Tibial artery (tissue), 4 donors: ENCODE results near the gene ISYNA1.

Source experiments
- DNase-seq, 2 donors: peaks; one replicate each; pipeline ENCODE4 v3.0.0-alpha.2; 2019
- H3K27ac ChIP-seq, 2 donors: fragments of 200-600 bp; sonication (generic) in 1 of 2; 1 replicate in 1 of 2; 2 replicates in 1 of 2; pipeline ENCODE4 v1.5.1; 2018 to 2019; ENCODE audit warnings: mild to moderate bottlenecking in 1 of 2
- H3K27me3 ChIP-seq, 2 donors: fragments of 200-600 bp; sonication (generic) in 1 of 2; one replicate each; pipeline versions ENCODE4 v1.5.1 to v1.6.0; 2016 to 2019
- H3K36me3 ChIP-seq, 3 donors: fragments of 200-600 bp; sonication (generic) in 2 of 3; one replicate each; pipeline ENCODE4 v1.5.1; 2016 to 2019; ENCODE audit warnings: mild to moderate bottlenecking in 2 of 3
- H3K4me1 ChIP-seq, 4 donors: fragments of 200-600 bp; sonication (generic) in 2 of 4; 1 replicate in 3 of 4; 2 replicates in 1 of 4; pipeline ENCODE4 v1.5.1; 2016 to 2019
- H3K4me3 ChIP-seq, 2 donors: fragments of 200-600 bp; sonication (generic) in 1 of 2; 1 replicate in 1 of 2; 2 replicates in 1 of 2; pipeline ENCODE4 v1.5.1; 2018 to 2019; ENCODE audit warnings: mild to moderate bottlenecking in 2 of 2
- H3K9me3 ChIP-seq, 3 donors: fragments of 200-600 bp; sonication (generic) in 1 of 3; one replicate each; pipeline ENCODE4 v1.5.1; 2016 to 2019
- intact Hi-C: fragments of 100-400 bp; cut with DNase I; formaldehyde crosslinking; loops from one replicate; pipeline ENCODE4 v1.15.0; 2023; ENCODE audit warnings: low total_unique reads
- TF ChIP-seq, protein P1 (sequence below), 2 experiments: fragments of 200-600 bp in 1 of 2; fragments of 450-650 bp in 1 of 2; IDR thresholded peaks; one replicate each; pipeline ENCODE4 v1.5.1; 2017 to 2019; ENCODE audit warnings: antibody characterized with exemption in 2 of 2, mild to moderate bottlenecking in 1 of 2, moderate library complexity in 1 of 2

ISYNA1 gene

DNA sequence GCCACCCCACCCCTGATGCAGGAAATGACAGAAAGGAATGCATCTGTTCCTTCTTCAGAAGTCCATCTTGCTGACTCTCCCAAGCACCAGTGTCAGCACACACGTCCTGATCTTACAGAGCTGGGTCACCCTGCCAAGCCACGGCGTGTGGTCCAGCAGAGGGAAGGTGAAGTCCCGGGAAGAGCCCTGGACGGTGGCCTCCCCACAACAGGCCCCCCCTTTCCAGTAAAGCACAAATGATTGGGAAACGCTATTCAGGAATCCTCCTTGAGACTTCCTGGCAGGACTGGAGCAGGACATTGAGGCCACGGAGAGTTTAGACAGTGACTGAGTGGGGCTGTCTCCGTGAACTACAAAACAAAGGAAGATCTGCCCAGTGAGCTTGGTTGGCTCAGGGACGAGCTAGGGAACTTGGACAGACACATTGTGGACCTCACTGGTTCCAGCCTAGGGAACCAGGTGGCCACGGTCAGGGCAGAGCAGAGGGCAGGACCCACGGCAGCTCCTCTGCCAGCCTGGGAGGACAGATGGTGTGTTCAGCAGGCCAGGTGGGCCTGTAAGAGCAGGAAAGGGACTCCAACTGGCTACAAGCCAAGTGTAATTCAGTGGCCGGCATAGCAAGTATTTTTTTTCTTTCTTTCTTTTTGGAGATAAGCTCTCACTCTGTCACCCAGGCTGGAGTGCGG, 42.2 kb upstream of the ISYNA1 start:
- H3K27ac ChIP-seq, result peak overlapping the region; percentile 45 to 51
- TF ChIP-seq, protein P1, sequence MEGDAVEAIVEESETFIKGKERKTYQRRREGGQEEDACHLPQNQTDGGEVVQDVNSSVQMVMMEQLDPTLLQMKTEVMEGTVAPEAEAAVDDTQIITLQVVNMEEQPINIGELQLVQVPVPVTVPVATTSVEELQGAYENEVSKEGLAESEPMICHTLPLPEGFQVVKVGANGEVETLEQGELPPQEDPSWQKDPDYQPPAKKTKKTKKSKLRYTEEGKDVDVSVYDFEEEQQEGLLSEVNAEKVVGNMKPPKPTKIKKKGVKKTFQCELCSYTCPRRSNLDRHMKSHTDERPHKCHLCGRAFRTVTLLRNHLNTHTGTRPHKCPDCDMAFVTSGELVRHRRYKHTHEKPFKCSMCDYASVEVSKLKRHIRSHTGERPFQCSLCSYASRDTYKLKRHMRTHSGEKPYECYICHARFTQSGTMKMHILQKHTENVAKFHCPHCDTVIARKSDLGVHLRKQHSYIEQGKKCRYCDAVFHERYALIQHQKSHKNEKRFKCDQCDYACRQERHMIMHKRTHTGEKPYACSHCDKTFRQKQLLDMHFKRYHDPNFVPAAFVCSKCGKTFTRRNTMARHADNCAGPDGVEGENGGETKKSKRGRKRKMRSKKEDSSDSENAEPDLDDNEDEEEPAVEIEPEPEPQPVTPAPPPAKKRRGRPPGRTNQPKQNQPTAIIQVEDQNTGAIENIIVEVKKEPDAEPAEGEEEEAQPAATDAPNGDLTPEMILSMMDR (IDR thresholded peaks at IDR 0.05), result no peak
- H3K4me1 ChIP-seq, result peaks cover 0 to 92% (median 43%) of the 10 kb centered on the region in 4 donors
- DNase-seq, result peak; percentile 90 to 94
- H3K27me3 ChIP-seq, result no peaks in the 10 kb centered on the region
- intact Hi-C loops, result no loop called here
- peaks cover 0 to 5% (median 0%) of the 10 kb centered on the region in 3 donors for H3K36me3 ChIP-seq
- no peak overlapping the region for H3K4me3 ChIP-seq
- no peaks in the 10 kb centered on the region for H3K9me3 ChIP-seq

DNA sequence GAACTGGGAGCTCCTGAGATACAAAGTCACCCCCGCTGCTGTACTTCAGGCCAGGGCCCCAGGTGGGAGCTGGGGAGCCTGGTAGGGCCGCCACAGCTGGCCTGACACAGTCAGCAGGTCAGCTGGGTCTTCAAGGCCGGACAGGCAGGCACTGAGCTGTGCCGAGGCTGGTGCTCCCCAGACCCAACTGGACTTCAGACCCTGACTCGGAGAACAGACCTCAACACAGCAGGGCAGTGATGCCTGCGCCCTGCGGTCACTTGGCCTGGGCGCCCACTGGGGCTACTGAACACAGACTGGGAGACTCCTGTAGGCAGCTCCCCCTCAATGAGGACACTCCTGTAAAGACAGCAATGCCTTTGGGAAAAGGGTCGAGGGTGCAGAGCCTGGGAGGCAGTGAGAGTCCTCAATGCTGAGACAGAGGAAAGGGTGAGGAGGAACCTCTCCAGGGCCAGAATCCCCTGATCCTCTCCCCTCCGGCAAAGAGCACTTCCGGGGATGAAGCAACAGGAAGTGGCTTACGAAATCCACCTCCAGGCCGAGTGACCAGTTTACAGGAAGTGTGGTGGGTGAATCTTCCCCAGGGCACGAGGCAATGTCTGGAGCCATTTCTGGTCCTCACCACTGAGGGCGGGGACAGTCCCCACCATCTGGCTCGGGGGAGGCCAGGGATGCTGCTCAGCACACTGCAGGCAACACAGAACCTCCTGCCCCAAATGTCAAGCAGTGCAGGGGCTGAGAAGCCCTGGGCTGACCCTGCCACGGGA, 40.8 kb upstream of the ISYNA1 start:
- H3K36me3 ChIP-seq, result peaks cover 0 to 5% (median 0%) of the 10 kb centered on the region in 3 donors
- peaks cover 0 to 94% (median 46%) of the 10 kb centered on the region in 4 donors for H3K4me1 ChIP-seq
- H3K27ac ChIP-seq, result peak overlapping the region; percentile 45 to 65
- H3K9me3 ChIP-seq, result no peaks in the 10 kb centered on the region
- TF ChIP-seq, protein P1 (IDR thresholded peaks at IDR 0.05), result no peak
- no peaks in the 10 kb centered on the region for H3K27me3 ChIP-seq
- intact Hi-C loops, result no loop called here
- no peak overlapping the region for H3K4me3 ChIP-seq
- peak; percentile 91 to 92 for DNase-seq

DNA sequence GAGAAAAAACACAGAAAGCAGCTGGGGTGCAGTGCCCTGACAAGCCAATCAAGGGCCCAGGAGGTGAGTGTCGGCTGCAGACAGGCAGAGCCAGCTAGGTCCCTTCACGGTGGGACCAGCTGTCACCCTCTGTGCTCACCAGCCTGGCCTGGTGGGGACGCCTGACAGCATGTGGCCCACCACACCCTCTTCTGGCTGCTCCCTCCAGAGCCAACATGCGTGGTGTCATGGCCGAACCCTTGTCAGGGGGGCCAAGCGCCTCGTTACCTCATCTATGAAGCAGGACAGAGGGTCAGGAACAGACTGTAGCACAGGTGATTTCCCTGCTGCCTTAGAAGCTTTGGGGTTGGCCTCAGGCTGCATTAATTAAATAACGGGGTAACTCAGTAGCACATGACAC, 40.0 kb upstream of the ISYNA1 start:
- TF ChIP-seq, protein P1 (IDR thresholded peaks at IDR 0.05), result no peak
- H3K4me1 ChIP-seq, result peaks cover 0 to 94% (median 47%) of the 10 kb centered on the region in 4 donors
- intact Hi-C loops, result no loop called here
- no peaks in the 10 kb centered on the region for H3K9me3 ChIP-seq
- H3K36me3 ChIP-seq, result peaks cover 0 to 6% (median 0%) of the 10 kb centered on the region in 3 donors
- H3K27me3 ChIP-seq, result no peaks in the 10 kb centered on the region
- H3K4me3 ChIP-seq, result no peak overlapping the region
- peak overlapping the region; percentile 45 to 65 for H3K27ac ChIP-seq
- no peak for DNase-seq

DNA sequence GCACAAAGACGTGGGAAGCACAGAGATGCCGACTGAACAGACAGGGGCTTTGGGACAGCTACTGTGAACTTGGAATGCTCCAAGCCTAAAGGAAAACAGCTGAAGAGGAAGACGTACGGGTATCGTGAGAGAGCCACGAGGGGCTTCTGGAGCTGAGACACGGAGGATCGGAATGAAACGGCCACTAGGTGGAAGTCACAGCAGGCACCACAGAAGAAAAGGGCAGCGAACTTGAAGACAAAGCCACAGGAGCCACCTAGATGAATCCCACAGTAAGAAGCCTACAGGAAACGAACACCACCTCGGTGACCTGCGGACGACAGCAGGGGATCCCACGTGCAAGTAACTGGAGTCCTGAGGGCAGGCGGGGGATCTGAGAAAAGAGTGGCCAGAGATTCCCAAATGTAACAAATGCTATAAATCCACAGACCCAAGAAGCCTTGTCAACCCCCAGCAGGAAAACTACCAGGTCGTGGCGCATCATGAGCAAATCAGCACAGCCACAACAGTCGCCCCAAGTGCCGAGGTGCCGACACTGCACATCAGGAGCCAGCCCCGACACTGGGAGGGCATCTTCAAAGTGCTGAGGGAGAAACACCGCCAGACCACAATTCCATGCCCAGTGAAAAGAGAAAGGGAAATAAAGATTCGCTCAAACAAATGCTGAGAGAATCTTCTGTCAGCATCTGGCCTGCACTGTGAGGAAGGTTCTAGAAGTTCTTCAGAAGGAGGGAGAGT, 39.3 kb upstream of the ISYNA1 start:
- Histone ChIP-seq H3K4me1 (peaks cover 0 to 87% (median 46%) of the 10 kb centered on the region in 4 donors), H3K36me3 (peaks cover 0 to 13% (median 7%) of the 10 kb centered on the region in 3 donors), H3K9me3 (no peaks in the 10 kb centered on the region), H3K27ac (no peak overlapping the region), H3K27me3 (no peaks in the 10 kb centered on the region), H3K4me3 (no peak overlapping the region)
- DNase-seq, result no peak
- intact Hi-C loops, result no loop called here
- TF ChIP-seq, protein P1 (IDR thresholded peaks at IDR 0.05), result no peak

DNA sequence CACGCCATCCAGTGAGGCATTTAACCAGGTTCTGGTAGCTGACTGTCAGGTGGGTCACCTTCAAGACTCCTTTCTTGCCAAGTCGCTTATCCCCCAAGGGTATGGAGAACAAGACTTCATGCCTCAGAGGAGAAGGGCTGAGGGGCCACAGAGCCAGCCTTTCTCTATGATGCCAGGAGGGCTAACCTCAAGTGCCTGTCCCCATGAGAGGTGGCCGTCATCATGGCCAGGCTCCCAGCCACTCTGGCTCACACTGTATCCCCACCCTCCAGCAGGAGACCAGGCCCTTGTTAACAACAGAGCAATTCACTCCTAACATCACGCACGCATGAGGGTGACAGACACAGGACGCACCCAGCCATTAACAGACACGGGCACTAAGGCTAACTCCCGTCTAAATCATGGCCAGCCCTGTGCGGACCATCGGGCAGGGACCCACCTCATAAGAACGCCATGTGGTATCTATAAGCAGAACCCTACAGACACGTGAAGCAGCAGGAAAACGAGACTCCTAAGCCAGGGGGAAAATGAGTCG, 38.6 kb upstream of the ISYNA1 start:
- Histone ChIP-seq H3K27ac (no peak overlapping the region), H3K4me3 (no peak overlapping the region), H3K4me1 (peaks cover 0 to 83% (median 46%) of the 10 kb centered on the region in 4 donors), H3K27me3 (no peaks in the 10 kb centered on the region), H3K36me3 (peaks cover 0 to 20% (median 9%) of the 10 kb centered on the region in 3 donors), H3K9me3 (no peaks in the 10 kb centered on the region)
- TF ChIP-seq, protein P1 (IDR thresholded peaks at IDR 0.05), result no peak
- intact Hi-C loops, result no loop called here
- DNase-seq, result no peak
